ENCODE measurements around the gene ITGB5.

ITGB5 gene

DNA sequence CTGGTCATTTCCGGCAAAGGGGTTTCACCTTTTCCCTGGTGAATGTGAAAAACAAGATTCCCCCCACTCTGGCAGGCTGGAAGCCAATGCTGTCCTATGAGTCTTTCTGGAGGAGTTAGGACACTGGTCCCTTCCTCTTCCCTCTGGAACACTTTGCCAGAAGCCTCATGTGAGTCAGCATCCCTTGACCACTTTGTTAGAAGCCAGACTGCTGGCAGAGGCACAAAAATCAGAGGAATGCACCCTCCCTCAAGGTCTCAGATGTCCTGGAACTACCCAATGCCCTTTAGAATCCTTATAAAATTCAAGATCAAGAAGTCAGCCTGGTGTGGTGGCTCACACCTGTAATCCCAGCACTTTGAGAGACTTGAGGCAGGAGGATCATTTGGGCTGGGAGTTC lies 26.6 kb downstream of the ITGB5 start:
- DNase-seq: no peak

DNA sequence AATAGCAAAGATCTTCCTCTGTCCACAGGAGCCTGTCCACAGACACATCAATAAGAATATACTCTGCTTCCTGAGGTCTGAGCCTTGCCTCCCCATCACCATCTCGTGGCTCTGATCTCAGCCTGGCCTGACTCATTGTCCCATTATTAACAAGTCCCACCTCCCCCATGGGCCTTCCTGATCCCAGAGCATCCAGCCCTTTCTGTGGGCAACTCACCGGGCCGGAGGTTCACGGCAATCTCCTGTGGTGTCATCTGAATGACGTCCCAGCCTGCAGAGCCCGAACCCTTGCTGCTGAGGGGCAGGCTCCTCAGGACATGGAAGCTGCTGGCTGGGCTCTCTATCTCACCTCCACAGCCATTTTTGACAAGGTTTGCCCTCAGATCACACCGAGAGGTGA lies 28.1 kb downstream of the ITGB5 start:
- no peak for DNase-seq

DNA sequence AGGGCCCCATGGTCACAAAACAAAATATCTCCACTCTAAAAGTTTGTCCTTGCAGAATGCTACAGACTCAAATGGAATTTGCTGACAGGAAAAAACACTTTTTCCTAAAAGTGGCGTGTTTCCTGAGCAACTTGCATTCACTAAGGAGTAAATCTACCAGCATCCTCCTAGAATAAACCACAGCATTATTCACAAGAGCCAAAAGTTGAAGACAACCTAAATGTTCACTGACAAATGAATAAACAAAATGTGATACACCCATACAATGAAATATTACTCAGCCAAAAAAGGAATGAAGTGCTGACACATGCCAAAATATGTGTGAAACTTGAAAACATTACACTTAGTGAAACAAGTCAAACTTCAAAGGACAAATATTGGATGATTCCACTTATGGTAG lies 28.9 kb downstream of the ITGB5 start:
- DNase-seq: no peak

DNA sequence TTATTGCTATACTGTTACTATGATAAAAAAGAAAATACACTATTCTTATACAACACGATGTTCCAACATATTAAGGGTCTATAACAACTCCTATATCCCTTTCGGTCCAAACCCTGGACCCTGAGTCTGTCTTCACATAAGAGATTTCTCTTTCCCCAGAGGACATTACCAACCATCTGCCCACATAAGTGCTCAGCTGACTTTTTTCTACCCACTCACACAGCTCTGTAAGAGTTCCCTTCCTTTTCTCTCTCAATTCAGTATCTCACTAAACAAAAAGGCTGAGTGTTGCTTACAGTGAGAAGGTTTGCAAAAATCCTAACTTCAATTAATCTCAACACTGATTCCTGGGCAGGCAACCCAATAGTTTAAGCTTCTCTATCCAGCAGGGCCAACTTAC lies 30.5 kb downstream of the ITGB5 start:
- DNase-seq: no peak

DNA sequence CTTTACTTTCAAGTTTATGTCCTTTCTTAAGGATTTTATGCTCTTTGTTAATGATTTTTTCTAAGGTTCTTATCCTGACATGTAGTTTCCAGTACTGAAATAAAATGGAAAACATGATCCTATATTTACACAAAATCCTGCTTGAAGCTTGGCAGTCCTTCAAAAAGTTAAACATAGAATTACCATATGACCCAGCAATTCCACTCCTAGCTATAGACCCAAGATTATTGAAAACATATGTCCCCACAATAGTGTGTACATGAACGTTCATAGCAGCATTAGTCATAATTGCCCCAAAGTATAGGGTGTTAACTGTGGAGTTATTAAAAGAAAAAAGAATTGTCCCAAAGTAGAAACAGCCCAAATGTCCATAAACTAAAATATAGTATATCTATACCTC lies 33.2 kb downstream of the ITGB5 start:
- DNase-seq: no peak

DNA sequence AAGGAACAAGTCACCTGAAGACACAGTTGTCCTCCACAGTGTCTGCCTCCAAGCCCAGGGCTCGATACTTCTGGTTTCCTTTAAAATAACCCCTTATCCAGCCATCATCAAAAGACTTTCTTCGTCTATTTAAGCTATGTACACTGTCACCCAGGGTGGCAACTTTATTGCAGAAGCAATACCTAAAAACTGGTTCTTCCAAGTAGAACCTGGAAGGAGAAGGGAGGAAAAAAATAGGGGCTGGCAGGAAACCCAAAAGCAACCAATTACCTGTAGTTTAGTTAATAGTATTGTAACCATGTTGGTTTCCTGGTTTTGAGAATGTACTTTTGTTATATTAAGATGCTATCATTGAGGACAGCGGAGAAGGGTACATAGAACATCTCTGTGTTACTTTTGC lies 33.7 kb downstream of the ITGB5 start:
- DNase-seq: no peak

DNA sequence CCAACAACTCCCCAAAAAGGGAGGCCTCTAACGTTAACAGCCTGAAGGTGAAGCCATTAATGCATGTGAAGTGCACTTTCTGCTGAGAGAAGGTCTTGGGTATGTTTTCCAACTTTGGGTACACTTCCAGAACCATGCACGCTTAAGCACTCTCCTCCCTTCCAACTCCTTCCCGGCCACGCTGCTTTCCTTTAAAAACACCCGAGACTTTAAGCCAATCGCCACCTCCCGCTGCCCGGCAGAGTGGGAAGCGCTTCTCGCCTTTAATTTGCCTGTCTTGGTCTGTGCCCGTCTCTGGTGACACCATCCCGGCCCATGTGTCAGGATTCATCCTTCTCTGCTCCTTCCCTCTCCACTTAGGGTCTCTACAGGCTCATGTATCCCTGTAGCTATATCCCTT lies 35.3 kb downstream of the ITGB5 start:
- no peak for DNase-seq

DNA sequence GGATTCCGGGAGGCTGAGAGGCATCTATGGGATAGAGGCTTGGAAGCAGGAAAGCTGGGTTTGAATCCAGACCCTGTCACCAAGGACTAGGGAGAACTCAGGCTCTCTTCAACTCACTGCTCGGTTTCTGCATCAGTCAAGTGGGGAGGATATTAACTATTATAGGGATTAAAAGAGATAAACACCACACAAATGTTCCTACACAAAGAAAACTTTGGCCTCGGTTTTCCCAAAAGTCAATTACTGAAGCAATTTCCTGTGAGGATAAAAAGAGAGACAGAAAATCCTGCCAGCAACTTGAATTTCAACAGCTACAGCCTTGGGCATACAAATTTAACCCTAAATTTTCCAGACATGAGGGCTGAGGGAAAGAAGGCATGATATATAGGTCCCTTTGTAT lies 36.0 kb downstream of the ITGB5 start:
- no peak for DNase-seq

DNA sequence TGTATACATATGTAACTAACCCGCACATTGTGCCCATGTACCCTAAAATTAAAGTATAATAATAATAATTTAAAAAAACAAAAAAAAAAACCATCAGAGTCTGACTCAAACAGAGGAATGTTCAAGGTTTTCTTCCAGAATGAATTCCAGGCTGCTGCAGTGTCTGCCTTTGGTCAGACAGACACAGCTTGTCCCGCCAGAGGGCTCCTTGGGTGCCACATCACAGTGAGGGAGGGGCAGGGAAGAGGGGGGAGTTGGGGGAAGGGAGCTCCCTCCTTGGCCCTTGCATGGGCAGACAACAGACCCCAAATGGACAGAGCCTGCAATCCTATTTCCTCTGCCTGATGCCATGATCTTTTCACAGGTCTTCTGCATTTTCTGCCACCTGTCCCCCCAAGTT lies 36.5 kb downstream of the ITGB5 start:
- no peak for DNase-seq

DNA sequence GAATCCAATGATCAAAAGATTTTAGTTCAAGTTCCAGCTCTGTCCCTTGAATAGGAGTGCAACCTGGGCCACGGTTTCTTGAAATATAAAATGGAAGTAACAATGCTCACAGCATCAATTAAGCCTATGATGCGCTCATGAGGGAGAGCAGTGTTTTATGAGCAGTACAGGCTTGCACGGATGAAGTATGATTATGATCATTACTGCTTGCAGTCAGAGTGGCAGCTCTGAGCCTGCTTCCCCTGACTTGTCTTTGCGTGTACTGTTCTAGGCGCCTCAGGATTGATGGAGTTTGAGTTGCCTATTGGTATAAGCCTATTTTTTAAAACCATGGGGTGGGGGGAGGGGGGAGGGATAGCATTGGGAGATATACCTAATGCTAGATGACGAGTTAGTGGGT lies 37.0 kb downstream of the ITGB5 start:
- no peak for DNase-seq

DNA sequence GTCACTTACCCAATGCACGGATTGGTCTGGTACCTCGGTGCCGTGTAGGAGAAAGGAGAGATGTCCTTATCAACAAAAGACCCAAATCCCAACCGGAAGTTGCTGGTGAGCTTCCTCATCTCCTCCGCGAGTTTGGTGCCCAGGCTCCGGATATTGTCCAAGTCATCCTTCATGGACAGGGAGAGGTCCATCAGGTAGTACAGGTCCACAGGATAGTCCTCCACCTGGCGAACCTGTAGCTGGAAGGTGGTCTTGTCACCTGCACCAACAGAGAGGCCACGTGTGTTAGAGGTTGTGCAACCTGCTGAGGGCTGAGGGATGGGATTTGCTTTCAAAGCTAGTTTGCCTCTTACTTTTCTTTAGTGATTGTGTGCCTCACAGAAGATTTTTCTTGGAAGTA lies 38.9 kb downstream of the ITGB5 start:
- no peak for DNase-seq

DNA sequence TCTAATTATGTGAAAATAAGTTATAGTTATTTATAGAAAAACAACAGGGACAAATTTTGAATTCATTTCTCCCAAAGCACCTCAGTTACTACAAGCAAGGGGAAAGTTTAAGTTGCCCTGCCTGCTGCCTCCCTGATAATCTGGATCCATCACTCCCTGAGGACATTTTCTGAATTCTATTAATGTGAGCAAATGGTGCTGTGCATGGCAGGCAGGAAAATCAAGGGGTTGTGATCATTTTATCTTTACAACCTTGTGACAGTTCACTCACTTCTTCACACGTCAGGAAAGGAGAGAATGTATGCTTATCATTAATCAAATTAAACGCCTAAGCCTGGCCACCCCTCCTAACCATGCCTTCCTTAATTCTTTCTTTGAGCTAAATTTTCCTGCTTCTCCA lies 39.3 kb downstream of the ITGB5 start:
- DNase-seq: no peak

DNA sequence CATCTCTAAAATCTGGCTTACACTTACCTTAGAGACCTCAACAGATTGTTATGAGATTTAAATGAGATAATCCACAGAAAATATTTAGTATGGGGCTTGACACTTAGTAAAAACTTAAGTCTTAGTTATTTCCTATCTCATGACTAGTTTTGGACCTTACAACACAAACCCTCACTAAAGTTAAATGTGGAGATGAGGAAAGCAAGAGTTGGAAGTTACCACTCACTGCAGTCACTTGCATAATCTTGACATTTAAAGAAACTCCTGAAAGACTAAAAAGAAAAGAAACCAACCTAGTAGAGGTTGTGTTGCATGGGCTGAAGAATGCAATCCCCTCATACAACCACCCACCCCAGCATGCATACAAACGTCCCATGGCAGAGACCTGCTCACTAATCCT lies 40.1 kb downstream of the ITGB5 start:
- no peak for DNase-seq

DNA sequence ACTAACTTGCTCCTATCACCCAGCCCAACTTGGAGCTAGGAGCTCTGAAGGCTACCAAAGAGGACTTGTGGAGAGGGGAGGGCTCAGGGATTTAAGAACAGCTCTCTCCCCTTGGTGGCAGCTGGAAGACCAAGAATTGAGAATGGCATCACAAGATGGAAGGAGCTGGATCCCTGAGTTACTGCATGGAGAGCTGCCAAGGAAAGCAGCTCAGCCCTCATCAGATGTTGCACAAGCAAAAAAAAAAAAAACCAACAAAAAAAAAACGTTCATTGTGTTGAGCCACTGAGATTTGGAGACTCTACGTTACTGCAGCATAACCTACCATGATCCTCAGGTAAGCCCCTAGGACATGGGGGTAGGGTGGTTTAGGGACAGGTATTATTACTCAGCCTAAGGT lies 41.0 kb downstream of the ITGB5 start:
- DNase-seq: no peak

DNA sequence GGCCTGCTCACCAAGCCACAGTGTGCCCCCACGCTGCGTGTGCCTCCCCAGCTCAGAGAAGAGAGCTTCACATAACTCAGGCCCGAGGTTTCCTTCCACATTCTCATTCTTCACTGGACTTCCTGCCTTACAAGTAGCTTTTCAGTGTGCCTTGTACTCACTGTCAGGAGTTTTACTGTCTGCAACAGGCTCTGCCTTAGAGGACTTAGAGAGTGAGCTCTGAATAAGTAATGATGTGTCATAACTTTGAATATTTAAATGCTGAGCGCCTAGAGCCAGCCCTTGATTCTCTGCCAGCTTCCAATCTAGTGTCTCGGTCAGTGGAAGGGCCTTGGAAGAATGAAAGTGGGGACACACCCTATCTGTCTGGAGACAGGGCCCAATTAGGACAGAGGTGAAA lies 41.8 kb downstream of the ITGB5 start:
- DNase-seq: no peak

DNA sequence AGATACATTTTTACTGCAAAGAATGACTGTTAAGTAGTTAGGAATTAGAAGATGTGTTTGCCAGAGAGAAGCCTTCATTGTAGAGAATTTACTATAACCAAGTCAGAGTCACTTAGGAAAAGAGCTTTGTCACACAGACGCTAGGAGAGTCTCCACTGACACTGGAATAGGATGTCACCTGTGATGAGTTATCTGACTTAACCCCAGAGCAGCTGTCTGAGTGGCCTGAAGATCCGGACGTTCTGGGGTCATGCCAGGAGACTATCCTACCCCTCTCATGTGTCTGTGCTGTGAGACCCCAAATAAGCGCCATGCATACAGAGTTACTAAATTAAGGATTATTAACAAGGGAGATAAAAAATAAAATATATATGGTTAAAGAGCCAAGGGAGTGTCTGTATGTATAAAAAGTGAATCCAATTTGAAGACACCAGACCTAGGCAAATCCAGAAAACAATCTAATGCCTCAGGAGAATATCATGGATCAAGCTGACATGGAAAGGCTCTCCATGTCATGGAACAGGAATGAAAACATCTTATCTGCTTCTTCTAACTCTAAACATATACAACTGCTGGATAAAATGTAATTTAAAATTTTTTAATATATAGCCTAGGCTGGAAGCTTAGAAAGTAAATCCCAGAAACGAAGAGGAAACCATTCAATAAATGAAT lies 43.5 kb downstream of the ITGB5 start:
- no peak for DNase-seq

DNA sequence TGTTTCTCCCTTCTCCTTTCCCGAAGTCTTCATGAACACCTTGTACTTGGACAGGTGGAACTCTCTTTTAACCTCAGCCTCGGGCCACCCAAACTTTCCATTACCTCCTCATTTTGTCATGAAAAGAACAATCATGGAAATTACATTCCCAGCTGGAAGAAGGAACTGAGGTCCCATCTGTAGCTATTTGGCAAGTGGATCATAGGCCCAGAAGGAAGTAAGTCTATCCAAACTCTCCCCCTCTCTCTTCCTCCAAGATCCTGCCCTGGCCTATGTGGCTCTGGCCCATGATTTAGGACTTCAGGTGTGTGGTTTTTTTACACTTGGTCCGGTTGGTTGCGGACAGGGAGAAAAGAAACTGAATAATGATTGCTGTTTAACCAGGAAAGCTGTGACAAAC lies 44.1 kb downstream of the ITGB5 start:
- no peak for DNase-seq

DNA sequence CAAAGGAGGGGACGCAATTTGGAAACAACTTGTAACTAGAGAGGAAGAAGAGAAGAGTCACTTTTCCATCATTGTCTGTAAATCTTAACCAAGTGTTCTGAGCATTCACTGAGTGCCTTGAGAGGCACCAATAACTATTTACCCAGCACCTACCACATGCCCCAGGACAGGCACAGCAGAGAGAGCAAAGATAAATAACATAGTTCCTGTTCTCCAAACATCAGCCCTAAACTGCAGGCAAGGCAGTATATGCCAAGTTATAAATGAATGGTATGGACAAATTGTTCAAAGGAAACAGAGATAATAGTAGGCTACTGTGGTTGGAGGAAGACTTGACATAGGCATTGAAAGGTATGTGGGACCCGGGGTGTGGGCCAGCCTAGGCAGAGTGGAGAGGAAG lies 45.6 kb downstream of the ITGB5 start:
- no peak for DNase-seq

DNA sequence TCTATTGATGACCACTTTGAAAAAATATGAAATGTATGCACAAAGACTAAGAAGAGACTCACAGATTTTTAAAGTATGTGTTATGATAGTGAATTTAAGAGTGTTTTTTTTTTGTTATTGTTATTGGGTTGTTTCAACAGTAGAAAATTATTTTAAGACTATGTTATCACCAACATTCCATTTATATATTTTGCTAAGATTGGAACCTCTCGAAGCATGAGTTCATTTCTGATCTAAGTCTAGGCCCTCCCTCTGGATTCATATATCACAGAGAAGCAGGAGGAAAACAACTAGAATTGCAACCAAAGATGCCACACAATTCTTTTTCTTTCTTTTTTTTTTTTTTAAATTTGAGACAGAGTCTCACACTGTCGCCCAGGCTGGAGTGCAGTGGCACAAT lies 46.8 kb downstream of the ITGB5 start:
- DNase-seq: no peak

DNA sequence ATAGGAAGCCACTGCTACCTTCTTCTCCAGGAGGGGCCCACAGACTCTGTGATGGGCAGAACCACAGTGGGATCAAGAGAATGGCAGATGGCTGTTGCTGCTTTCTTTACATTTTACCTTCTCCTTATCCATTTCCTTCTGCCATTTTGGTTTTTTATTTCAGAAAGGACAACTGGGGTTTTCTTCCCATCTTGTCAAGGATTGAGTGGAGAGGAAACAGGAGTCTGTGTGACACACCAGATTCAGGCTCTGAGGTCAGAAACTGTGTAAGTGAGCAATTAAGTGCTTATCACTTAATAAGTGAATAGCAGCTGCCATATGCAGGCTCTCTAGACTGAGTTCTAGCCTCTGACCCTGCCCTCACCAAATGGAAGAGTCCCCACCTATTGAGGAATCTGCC lies 47.3 kb downstream of the ITGB5 start:
- no peak for DNase-seq

DNA sequence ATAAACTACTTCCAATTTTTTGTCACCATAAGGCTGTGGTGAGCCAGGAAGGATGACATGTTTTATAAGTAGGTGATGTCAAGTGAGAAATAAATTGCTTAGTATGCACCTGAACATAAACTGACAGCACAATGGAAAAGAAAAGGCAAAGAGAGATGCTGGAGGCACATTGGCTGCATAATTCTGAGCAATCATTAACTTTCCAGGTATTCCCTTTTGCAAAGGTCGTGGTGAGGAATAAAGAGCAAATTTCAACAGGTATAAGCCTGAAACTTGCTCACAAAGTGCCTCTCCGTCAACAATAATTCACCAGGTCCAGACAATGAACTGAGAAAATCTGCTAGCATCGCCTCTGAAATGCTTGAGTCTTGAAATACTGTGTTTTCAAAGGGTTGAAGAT lies 48.2 kb downstream of the ITGB5 start:
- DNase-seq: no peak

DNA sequence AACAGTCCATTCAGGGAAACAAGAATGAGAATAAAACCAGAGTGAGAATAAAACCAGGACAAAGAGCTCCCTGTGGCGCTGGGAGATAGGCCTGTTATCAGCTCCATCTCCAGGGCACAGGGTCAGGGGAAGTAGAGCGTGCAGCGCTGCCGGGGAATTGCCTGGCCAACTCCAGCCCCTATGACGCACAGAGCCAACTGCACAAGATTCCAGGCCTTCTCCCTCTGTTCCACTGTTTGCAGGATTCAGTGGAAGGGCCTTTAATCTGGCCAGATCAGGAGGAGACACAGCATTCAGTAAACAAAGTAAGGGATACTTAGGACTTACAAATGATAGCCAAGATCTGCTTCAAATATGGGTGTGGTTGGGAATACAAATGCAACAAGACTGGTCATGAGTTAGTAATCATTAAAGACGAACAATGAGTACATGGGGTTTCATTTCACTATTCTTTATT lies 49.4 kb downstream of the ITGB5 start:
- DNase-seq: no peak

DNA sequence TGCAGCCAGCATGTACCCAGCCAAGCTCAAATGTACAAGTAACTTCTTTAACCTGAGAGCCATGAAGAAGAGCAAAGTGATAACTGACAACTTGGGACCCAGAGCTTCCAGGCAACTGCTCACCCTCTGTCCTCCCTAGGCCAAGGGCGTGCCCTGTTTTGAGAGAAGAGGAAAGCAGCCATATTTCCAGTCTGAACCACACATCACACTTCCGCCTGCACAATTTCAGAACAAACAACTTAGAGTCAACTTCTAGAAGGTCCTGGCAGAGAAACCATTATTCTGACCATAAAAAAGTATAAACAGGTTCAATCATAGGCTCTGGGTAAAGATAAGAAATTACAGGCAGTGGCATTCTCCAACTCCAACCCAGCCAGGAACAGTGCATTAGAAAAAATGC lies 50.1 kb downstream of the ITGB5 start:
- DNase-seq: no peak

DNA sequence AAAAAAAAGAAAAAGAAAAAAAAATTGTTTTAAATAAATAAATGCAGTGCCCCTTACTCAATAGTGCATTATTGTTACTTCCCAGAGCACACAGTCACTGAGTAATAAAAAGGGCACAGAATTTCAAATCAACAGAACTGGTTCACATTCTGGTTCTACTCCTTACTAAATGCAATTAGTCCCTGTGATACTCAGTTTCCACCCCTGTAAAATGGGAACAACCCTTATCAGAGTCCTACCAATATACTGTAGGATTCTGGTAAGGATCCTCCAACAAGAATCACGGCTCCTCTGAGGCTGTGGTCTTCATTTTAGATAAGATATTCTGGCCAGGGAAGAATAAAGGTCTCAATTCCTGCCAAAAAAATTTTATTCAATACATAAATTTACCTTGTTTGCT lies 50.7 kb downstream of the ITGB5 start:
- DNase-seq: no peak
